ENCODE results near the gene SPAG9.

Gene SPAG9

DNA sequence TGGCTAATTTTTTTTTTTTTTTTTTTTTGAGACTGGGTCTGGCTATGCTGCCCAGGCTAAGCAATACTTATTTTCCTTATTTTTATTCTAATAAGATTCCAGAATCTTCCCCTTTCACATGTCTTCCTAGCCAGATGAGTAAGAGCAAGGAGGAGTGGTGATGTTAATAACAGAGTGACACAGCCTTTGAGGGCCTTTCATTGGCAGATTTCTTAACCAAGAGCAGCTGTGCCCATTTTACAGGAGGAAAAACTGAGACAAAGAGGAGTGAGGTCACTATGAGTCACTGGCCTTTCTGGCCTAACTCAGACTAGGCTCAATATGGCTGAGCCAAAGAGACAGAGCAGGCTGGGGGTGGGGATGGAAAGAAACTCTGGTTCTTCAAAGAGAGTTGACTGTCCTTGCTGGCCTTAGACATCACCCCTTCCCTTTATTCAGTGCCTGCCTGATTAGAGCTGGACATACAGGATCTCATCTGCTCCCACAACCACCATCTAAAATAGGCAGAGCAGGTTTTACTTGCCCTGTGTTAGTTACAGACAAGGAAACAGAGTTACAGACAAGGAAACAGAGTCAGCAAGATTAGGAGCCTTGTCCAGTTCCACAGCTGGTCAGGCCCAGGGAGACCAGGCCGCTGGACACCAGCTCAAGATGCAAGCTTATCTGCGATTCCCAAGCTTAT, 204.5 kb downstream of the SPAG9 start:
- DNase-seq: no peak

DNA sequence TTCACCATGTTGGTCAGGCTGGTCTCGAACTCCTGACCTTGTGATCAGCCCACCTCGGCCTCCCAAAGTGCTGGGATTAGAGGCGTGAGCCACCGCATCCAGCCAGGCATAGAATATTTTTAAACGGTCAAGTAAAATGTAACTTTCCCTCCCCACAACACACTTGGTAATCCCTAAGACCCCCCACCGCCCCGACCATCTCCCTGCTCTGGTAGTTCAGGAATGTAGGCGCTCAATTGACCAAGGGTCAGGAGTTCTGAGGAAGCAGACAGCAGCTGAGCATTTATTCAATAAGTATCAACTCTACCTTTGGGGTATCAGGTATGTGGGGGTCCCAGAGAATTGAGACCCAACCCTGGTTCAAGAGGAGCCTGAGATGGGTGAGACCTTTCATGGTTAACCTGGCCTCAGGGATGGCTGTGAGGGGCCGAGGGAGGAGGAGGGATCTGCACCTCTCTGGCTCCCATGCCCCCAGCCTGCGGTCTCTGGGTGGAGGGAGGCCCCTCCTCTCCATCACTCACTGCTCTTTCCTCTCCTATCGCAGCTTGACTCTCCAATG, 206.1 kb downstream of the SPAG9 start:
- DNase-seq: no peak

- DNase-seq: no peak
Observed at GRCh38 chr17:50913120-50913519, 207.5 kb downstream of the SPAG9 start.

All from NCI-H1092 (cell line).